Large intestine (tissue), 3 donors: ENCODE results near the gene AFAP1L2. TPM values are rescaled to one million over a fixed set of nuclear protein-coding genes. Genes with fewer than 3 reads are reported as not detected.

Experiments
- DNase-seq, 2 donors: peaks; one replicate each; pipeline versions ENCODE4 v3.0.0 to v3.0.0-alpha.2; 2013
- H3K27ac ChIP-seq: one replicate; pipeline ENCODE4 v1.5.1; 2013; ENCODE audit warnings: low read length
- H3K27me3 ChIP-seq: 2 replicates; pipeline ENCODE4 v1.6.1; 2013; ENCODE audit warnings: low read length; ENCODE audit not compliant: control insufficient read depth, insufficient read depth
- H3K36me3 ChIP-seq: 2 replicates; pipeline ENCODE4 v1.6.1; 2013; ENCODE audit warnings: low read length; ENCODE audit not compliant: control insufficient read depth, insufficient read depth
- H3K4me1 ChIP-seq: one replicate; pipeline ENCODE4 v1.6.1; 2013; ENCODE audit warnings: low read length; ENCODE audit not compliant: control insufficient read depth, insufficient read depth
- H3K4me3 ChIP-seq: one replicate; pipeline ENCODE4 v1.5.1; 2013; ENCODE audit warnings: low read length
- H3K9me3 ChIP-seq: one replicate; pipeline ENCODE4 v1.6.1; 2013; ENCODE audit warnings: mild to moderate bottlenecking, low read depth, low read length, moderate library complexity; ENCODE audit not compliant: control insufficient read depth
- WGBS: methylation state at CpG from one replicate; pipeline ENCODE4 v1.1.5; 2013; ENCODE audit warnings: low lambda C conversion rate; ENCODE audit not compliant: insufficient coverage; 5-methylcytosine and 5-hydroxymethylcytosine counted together
- polyA plus RNA-seq: library from polyadenylated mRNA; unstranded; fragments of 120-200 nt; gene quantifications from one replicate; pipeline ENCODE4 v1.2.1, GENCODE V29; 2013

Gene AFAP1L2
- polyA plus RNA-seq, 1 donor: 12.0 TPM

DNA sequence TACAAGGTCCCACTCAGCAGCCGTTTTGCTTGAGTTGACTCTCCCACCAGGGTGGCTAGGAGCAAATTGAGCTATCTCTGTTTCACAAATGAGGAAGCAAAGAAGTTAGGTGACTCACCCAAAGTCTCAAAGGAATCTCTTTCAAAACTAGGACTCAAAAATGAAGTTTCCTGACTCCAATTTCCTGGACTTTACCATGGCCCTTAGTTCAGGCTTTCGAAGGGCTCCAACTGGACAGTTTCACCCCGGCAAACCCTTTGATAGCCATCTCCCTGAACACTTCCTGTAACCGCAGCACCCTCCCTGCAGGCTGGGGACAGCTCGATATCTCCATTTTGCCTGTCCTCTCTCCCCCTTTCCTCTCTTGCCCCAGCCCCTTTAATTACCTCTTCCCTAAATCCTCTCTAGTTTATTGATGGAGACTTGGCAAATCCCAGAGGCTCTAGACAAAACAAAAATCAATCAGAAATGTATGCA is 4.7 kb upstream of the AFAP1L2 start:
- DNase-seq: no peak
- Histone ChIP-seq H3K4me1 (peaks cover 4% of the 10 kb centered on the region), H3K27ac (no peak overlapping the region), H3K36me3 (no peaks in the 10 kb centered on the region), H3K4me3 (no peak overlapping the region), H3K27me3 (peaks cover 27% of the 10 kb centered on the region), H3K9me3 (peaks cover 2% of the 10 kb centered on the region)
- 83% methylated on average over 1 of the region's 5 CpGs for WGBS

DNA sequence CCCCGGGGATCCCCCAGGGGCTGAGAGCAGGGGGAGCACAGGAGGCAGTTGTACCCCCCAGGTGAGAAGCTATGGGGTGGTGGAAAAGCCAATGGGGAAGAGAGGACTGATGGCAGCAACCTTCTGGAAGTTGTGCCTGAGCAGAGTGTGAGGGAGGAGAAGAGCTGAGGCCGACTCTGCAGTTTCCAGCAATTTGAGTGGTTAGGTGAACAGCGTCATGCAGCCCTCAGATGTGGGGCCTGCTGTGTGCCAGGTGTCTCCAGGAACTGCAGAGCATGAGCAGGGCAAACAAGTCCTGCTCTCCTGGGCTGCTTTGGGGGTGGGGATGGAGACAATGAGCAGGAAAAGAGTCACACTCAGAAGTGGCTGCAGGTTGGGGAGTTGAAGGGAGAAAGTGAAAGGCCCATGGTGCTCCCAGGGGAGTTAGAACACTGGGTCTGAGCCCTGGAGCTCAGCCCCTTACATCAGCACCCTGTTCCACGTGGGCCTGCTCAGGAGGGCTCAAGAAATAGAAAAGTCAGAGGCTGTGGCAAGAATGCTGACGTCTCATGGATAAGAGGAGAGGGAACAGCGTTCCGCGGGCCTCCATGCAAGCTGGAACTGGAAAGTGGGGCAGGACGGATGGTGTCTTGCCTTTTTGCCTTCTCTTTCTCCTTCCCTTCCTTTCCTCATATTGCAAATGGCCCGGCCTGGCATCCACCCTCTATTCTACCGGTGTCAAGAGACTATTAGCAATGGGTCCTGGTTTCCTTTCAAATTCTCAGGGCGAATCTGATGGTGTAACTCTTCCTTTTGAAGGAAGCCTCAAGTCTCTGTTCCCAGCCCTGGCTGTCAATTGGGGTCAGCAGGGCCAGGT is 4.0 kb upstream of the AFAP1L2 start:
- WGBS: no CpG with 5 or more reads among the region's 12 CpGs
- Histone ChIP-seq H3K4me3 (no peak overlapping the region), H3K27ac (no peak overlapping the region), H3K4me1 (peaks cover 10% of the 10 kb centered on the region), H3K9me3 (peaks cover 8% of the 10 kb centered on the region), H3K36me3 (no peaks in the 10 kb centered on the region), H3K27me3 (peaks cover 32% of the 10 kb centered on the region)
- DNase-seq: no peak

DNA sequence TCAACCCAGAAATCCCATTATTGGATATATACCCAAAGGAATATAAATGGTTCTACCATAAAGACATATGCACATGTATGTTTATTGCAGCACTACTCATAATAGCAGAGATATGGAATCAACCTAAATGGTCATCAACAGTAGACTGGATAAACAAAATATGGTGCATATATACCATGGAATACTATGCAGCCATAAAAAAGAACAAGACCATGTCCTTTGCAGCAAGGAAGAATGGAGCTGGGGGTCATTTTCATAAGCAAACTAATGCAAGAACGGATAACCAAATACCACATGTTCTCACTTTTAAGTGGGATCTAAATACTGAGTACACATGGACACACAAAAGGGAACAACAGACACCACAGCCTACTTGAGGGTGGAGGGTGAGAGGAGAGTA is 2.2 kb upstream of the AFAP1L2 start:
- H3K27me3 ChIP-seq: peaks cover 45% of the 10 kb centered on the region
- H3K27ac ChIP-seq: no peak overlapping the region
- no peaks in the 10 kb centered on the region for H3K36me3 ChIP-seq
- DNase-seq: no peak
- peaks cover 8% of the 10 kb centered on the region for H3K9me3 ChIP-seq
- peaks cover 12% of the 10 kb centered on the region for H3K4me1 ChIP-seq
- no CpG with 5 or more reads among the region's 1 CpG for WGBS
- no peak overlapping the region for H3K4me3 ChIP-seq

DNA sequence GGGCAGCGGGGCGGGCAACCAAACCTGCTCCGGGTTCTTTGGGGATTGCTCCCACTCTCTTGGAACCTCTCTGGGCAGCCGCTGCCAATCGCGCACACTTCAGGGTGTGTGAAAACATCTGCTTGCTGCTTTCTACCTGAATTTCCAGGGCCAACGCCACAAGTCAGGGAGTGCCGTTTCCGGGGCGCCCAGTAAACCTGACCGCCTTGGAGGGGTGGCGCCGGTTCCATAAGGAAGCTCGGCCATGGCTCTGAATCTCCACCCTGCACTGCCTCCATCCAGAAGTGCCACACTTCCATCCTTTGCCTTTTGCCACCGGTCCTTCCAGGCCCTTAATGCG is 679 bp upstream of the AFAP1L2 start:
- peak overlapping the region; percentile 32 for H3K4me3 ChIP-seq
- H3K4me1 ChIP-seq: peaks cover 12% of the 10 kb centered on the region

DNA sequence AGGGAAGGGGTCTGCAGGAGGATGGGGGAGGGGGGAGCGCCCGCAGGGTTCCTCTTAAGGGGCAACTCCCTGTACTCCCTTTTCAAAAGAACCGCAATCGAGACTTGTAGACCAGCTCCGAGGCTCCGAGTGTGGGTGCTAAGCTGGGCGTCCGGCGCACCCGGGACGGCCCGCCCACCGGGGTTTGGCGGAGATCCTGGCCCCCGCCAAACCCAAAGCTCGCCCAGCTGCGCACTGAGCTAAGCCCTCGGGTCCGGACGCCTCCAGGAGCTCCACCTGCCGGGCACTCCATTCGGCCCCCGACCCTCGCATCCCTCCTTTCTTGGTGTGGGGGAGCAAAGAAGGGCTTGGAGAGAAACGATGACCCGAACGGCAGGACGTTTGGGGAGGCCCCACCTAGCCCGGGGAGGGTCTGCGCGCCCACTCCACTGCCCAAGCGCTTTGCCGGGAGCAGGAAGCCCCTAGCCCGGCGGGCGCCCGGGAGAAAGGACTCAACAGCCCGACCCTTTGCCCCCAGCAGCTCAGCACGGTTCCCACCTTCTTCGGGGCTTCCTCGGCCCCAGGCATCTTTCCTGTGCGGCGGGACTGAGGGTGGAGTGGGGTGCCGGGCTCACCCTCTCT is 651 bp downstream of the AFAP1L2 start:
- WGBS: no CpG with 5 or more reads among the region's 44 CpGs
- Histone ChIP-seq H3K4me1 (peaks cover 12% of the 10 kb centered on the region), H3K27me3 (peaks cover 56% of the 10 kb centered on the region), H3K9me3 (peaks cover 8% of the 10 kb centered on the region), H3K36me3 (no peaks in the 10 kb centered on the region), H3K27ac (no peak overlapping the region), H3K4me3 (peak overlapping the region; percentile 53)
- peak in 1 of 2 donors; percentile 29 for DNase-seq

More for the DNA sequence above, 679 bp upstream of the AFAP1L2 start:
- WGBS: no CpG with 5 or more reads among the region's 16 CpGs
- Histone ChIP-seq H3K9me3 (peaks cover 8% of the 10 kb centered on the region), H3K27ac (no peak overlapping the region), H3K27me3 (peaks cover 54% of the 10 kb centered on the region), H3K36me3 (no peaks in the 10 kb centered on the region)
- peak in 1 of 2 donors; percentile 38 for DNase-seq

DNA sequence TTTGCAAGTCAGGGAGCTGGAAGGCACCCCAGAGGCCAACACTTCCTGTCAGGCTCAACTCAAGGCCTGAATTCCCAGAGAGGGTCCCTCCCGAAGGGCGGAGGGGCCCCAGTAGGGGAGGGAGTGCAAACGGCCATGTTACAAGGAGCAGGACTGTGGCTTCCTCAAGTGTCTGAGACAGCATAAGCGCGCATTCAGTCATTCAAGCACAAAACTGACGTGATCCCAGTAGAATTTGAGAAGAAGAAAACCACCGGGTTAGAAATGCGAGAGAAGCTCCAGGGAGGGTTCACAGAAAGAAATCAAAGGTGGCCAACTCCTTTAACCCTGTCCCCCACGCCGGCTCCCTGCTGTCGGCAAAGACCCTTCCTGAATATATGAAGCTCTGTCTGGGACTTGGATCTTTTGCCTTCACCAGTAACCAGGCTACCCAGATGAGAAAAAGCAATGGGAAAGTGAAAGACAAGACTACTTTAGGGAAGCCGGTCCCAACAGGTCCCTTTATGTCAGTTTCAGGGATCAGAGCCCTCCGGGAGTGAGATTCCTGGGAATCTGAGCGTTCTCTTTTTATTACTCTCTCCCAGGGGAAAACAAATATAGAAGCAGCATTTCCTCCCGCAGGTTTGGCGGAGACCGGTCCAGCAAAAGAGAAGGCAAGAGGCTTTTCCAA is 1.3 kb downstream of the AFAP1L2 start:
- no peaks in the 10 kb centered on the region for H3K36me3 ChIP-seq
- H3K27ac ChIP-seq: no peak overlapping the region
- peak overlapping the region; percentile 53 for H3K4me3 ChIP-seq
- WGBS: 0% methylated on average over 3 of the region's 17 CpGs
- H3K9me3 ChIP-seq: peaks cover 8% of the 10 kb centered on the region
- peaks cover 12% of the 10 kb centered on the region for H3K4me1 ChIP-seq
- DNase-seq: peak in 1 of 2 donors; percentile 27
- peaks cover 56% of the 10 kb centered on the region for H3K27me3 ChIP-seq

DNA sequence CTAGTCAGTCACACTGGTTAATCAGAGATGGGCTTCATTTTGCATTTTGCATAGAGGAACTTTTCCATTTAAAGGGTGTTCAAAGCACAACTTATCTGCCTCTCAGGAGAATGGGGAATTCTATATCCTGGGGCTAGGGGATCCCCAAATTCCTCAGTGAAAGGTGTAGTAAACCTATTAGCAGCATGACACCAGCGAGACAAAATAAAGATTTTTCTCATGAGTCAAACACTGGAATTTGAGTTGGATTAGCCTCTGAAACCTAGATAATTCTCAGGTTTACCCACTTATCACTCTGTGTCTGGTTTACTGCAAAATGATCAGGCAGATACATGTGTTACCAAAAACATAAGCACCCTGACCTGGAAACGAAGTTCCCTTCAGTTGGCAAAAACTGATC is 2.1 kb downstream of the AFAP1L2 start:
- Histone ChIP-seq H3K4me1 (peaks cover 12% of the 10 kb centered on the region), H3K36me3 (no peaks in the 10 kb centered on the region), H3K27me3 (peaks cover 60% of the 10 kb centered on the region), H3K9me3 (peaks cover 8% of the 10 kb centered on the region), H3K4me3 (no peak overlapping the region), H3K27ac (no peak overlapping the region)
- DNase-seq: no peak
- WGBS: 83% methylated on average over 1 of the region's 2 CpGs

DNA sequence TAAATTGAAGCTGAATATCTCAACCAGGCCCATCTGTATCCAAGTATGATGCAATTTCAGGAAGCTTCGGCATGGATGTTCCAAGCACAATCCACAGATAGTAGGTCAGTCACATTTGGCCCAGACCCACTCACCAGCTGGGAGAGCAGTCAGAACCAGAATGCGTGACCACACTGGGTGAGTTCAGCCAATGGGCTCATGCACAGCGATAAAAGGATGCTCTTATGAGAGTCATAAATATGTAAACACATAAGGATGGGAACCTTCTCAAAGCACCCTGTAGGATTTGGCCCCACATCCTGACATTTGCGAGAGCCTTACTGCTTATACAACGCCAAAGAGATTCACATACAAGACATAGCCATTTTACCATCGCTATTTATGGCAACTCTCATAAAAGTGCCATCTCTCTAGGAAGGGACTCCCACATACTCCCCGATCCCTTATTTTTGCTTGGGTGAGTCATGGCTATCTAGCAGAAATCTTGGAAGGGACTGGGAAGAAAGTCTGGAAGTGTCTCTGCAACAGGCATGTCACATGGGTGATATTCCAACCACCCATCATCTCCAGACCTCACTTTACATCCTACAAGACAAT is 3.0 kb downstream of the AFAP1L2 start:
- no CpG with 5 or more reads among the region's 7 CpGs for WGBS

DNA sequence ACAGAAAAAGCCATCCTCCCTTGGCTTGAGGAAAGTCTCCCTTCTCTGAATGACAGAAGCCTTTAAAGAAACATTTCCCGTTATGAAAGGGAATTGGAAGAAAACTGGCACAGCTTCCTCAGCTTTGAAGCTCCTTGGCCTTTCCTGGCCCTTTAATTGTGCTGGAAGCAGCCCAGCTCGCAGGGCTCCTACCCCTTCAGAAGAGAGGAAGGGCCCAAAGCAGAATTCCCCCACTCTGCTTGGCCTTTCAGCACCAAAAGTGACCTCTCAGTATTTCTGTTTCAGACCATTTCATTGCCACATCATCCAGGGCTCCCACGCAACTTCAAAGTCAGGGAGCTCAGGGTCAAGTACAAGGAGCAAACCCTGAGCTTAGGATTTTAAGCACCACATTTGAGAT is 4.2 kb downstream of the AFAP1L2 start:
- Histone ChIP-seq H3K27ac (peak overlapping the region; percentile 6), H3K27me3 (peaks cover 53% of the 10 kb centered on the region), H3K36me3 (no peaks in the 10 kb centered on the region), H3K4me3 (no peak overlapping the region), H3K9me3 (peaks cover 8% of the 10 kb centered on the region), H3K4me1 (peaks cover 12% of the 10 kb centered on the region)
- DNase-seq: no peak
- no CpG with 5 or more reads among the region's 3 CpGs for WGBS

More for the DNA sequence above, 3.0 kb downstream of the AFAP1L2 start:
- peaks cover 12% of the 10 kb centered on the region for H3K4me1 ChIP-seq
- DNase-seq: peak; percentile 37 to 50
- peaks cover 8% of the 10 kb centered on the region for H3K9me3 ChIP-seq
- H3K27ac ChIP-seq: no peak overlapping the region
- no peaks in the 10 kb centered on the region for H3K36me3 ChIP-seq
- peaks cover 60% of the 10 kb centered on the region for H3K27me3 ChIP-seq
- H3K4me3 ChIP-seq: no peak overlapping the region

DNA sequence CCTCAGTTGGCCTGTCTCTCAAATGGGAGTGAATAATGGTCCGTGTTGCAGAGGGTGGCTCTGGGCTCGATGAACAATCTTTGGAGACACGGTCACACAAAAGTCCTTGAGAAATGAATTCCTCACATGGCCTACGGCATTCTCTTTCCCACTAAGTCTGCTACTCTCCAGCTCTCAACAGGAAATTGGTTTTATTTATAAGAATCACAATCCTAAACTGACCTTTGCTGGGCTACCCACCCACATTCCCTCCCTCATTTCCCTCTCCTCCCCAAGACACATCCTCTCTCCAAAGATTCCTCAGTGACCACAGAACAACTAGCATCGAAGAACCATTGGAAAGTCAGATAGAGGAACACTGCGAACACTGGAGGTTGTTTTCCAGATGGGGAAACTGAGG is 4.7 kb downstream of the AFAP1L2 start:
- Histone ChIP-seq H3K27ac (no peak overlapping the region), H3K4me1 (peaks cover 8% of the 10 kb centered on the region), H3K36me3 (no peaks in the 10 kb centered on the region), H3K4me3 (no peak overlapping the region), H3K9me3 (peaks cover 8% of the 10 kb centered on the region), H3K27me3 (peaks cover 51% of the 10 kb centered on the region)
- WGBS: 75% methylated on average over 2 of the region's 6 CpGs
- DNase-seq: no peak
